ENCODE measurements around the gene AKR1C8.
"Not testable (repeated sequence)": the region's sequence is repeated elsewhere in the genome, so short reads cannot be mapped to it uniquely, and the experiment has no call there.

Gene AKR1C8

DNA sequence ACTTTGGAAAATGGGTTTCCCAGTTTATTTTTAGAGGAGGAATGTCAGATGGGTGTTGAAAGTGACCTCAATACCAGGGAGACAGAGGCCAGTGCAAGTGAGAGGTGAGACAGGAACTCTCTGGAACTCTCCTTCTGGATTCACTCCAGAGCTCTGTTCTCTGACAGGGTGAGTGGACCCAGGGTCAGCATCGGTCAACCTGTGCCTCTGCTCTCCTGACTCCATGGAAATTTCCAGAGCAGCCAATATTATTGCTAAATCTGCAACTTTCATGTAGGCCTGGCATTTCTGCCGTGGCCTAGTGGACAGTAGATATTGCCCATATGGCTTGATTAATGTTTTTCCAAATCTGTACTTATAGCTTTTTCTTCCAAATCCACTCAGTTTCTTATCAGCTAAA, 31.9 kb upstream of the AKR1C8 start:
- no peaks in the 10 kb centered on the region for H3K9me3 ChIP-seq (ENCODE audit: severe bottlenecking)
- no peak overlapping the region for H3K4me3 ChIP-seq (ENCODE audit: low read depth, low read length)
- no peaks in the 10 kb centered on the region for H3K36me3 ChIP-seq
- TF ChIP-seq, protein P1, sequence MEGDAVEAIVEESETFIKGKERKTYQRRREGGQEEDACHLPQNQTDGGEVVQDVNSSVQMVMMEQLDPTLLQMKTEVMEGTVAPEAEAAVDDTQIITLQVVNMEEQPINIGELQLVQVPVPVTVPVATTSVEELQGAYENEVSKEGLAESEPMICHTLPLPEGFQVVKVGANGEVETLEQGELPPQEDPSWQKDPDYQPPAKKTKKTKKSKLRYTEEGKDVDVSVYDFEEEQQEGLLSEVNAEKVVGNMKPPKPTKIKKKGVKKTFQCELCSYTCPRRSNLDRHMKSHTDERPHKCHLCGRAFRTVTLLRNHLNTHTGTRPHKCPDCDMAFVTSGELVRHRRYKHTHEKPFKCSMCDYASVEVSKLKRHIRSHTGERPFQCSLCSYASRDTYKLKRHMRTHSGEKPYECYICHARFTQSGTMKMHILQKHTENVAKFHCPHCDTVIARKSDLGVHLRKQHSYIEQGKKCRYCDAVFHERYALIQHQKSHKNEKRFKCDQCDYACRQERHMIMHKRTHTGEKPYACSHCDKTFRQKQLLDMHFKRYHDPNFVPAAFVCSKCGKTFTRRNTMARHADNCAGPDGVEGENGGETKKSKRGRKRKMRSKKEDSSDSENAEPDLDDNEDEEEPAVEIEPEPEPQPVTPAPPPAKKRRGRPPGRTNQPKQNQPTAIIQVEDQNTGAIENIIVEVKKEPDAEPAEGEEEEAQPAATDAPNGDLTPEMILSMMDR (IDR thresholded peaks at IDR 0.05; ENCODE audit: low read depth, low read length) = no peak
- DNase-seq = no peak
- H3K27me3 ChIP-seq (ENCODE audit: insufficient read depth, low read depth, severe bottlenecking) = no peaks in the 10 kb centered on the region
- H3K27ac ChIP-seq = no peak overlapping the region

DNA sequence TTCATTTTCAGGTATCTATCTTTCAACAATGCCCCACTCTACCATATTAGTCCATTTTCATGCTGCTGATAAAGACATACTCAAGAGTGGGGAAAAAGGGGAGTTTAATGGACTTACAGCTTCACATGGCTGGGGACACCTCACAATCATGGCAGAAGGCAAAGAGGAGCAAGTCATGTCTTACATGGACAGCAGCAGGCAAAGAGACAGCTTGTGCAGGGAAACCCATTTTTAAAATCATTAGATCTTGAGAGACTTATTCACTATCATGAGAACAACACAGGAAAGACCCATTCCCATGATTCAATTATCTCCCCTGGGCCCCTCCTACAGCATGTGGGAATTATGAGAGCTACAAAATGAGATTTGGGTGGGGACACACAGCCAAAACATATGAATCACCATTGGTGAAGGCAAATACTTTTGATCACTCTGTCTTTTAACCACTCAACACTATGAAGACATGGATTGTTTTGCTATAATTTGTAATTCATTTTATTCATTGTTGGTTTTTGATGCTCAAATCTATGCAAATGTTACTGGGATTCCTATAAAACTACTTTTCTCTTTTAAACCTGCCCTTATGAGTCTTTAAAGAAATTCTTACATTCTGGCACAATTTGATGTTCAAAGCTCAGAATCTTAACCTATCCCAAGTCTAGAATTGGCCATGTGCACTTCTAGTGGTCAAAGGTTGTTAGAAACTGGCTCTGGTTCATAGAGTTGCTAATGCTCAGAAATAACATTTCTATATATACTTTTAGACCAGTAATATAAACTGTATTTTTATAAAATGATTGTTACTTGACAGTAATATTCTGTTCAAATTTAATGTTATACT, 27.0 kb upstream of the AKR1C8 start:
- H3K27ac ChIP-seq = no peak overlapping the region
- no peaks in the 10 kb centered on the region for H3K9me3 ChIP-seq (ENCODE audit: severe bottlenecking)
- TF ChIP-seq, protein P1 (IDR thresholded peaks at IDR 0.05; ENCODE audit: low read depth, low read length) = no peak
- no peaks in the 10 kb centered on the region for H3K27me3 ChIP-seq (ENCODE audit: insufficient read depth, low read depth, severe bottlenecking)
- no peaks in the 10 kb centered on the region for H3K36me3 ChIP-seq
- no peak overlapping the region for H3K4me3 ChIP-seq (ENCODE audit: low read depth, low read length)
- DNase-seq = no peak

- H3K27me3 ChIP-seq (ENCODE audit: insufficient read depth, low read depth, severe bottlenecking); H3K36me3 ChIP-seq; H3K27ac ChIP-seq; H3K9me3 ChIP-seq (ENCODE audit: severe bottlenecking); H3K4me3 ChIP-seq (ENCODE audit: low read depth, low read length); DNase-seq: not testable (repeated sequence)
- TF ChIP-seq, protein P1 (IDR thresholded peaks at IDR 0.05; ENCODE audit: low read depth, low read length) = 0 out of 2 replicates have a peak, but pooled peaks have one; percentile 13
These were observed 25.3 kb upstream of the AKR1C8 start for GRCh38 chr10:5210261-5210660.

GRCh38 chr10:5209776-5210175, 24.8 kb upstream of the AKR1C8 start:
- not testable (repeated sequence) for H3K4me3 ChIP-seq (ENCODE audit: low read depth, low read length); H3K9me3 ChIP-seq (ENCODE audit: severe bottlenecking); DNase-seq; H3K36me3 ChIP-seq; H3K27ac ChIP-seq; H3K27me3 ChIP-seq (ENCODE audit: insufficient read depth, low read depth, severe bottlenecking)

DNA sequence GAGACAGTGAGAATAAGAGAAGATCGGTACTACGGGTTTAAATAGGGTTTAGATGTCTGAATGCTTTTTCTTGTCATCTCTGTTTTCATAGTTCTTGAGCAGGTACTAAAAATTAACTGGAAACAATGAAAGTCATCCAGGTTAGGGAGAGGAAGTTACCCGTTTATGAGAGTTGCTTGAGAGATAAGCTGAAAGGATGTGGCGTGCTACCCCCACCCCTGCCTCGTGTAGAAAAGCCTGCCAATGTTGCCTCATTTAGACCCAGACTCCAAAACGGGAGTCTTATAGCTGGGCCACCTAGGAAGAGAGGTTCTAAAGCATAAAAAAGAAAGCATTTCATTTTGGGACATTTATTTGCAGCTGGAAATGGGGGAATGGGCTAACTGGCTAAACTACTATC, 21.8 kb upstream of the AKR1C8 start:
- H3K27me3 ChIP-seq (ENCODE audit: insufficient read depth, low read depth, severe bottlenecking) = no peaks in the 10 kb centered on the region
- TF ChIP-seq, protein P1 (IDR thresholded peaks at IDR 0.05; ENCODE audit: low read depth, low read length) = no peak

DNA sequence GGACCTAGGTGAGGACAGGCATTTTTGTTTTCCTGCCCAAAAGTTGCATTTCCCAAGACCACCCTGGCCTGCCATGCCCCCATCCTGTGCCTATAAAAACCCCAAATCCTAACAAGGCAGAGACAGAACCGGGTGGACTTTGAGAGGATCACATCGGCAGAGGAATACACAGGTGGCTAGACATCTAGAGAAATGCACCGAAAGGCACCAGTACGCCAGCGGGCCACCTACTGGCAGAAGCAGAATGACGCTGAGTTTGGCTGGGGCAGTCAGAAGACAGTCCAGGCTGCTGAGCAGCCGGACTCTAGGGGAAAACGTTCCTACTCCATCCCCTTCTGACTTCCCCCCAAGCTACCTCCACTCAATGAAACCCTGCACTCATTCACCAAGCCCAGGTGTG, 14.4 kb upstream of the AKR1C8 start:
- H3K27ac ChIP-seq = no peak overlapping the region
- H3K36me3 ChIP-seq = no peaks in the 10 kb centered on the region
- DNase-seq = no peak
- H3K4me3 ChIP-seq (ENCODE audit: low read depth, low read length) = no peak overlapping the region
- H3K9me3 ChIP-seq (ENCODE audit: severe bottlenecking) = no peaks in the 10 kb centered on the region
- TF ChIP-seq, protein P1 (IDR thresholded peaks at IDR 0.05; ENCODE audit: low read depth, low read length) = 0 out of 2 replicates have a peak, but pooled peaks have one; percentile 7
- no peaks in the 10 kb centered on the region for H3K27me3 ChIP-seq (ENCODE audit: insufficient read depth, low read depth, severe bottlenecking)

More for the DNA sequence above, 21.8 kb upstream of the AKR1C8 start:
- H3K4me3 ChIP-seq (ENCODE audit: low read depth, low read length) = no peak overlapping the region
- no peaks in the 10 kb centered on the region for H3K36me3 ChIP-seq
- no peak for DNase-seq
- H3K9me3 ChIP-seq (ENCODE audit: severe bottlenecking) = no peaks in the 10 kb centered on the region
- H3K27ac ChIP-seq = no peak overlapping the region
